ENCODE measurements around the gene CD8B2.

DNA sequence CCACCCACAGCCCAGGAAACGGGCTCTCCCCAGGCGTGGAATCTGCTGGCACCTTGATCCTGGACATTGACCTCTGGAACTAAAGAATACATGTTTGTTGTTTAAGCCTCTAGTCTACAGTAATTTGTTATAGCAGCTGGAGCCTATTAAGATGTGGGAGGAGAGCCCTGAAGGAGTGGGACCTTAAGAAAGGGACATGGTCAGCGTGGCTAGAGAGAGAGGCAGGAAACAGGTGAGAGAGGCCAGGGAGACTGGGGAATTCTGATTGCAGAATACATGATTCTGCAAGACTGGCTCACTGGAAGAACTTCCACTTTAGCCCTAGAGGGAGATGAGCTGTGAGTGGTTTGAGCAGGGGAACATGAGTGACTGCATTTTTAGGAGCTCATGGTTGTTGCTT, 83.2 kb downstream of the CD8B2 start:
- TF ChIP-seq CTCF (IDR thresholded peaks at IDR 0.05) (no peak), POLR2A (IDR thresholded peaks at IDR 0.05) (no peak), EP300 (IDR thresholded peaks at IDR 0.05) (no peak)

Measured in tibial nerve (tissue), 4 donors.